EL (cell line): ENCODE measurements around the gene TMEM232.
"Not testable (repeated sequence)": the region's sequence is repeated elsewhere in the genome, so short reads cannot be mapped to it uniquely, and the experiment has no call there.

ENCODE experiments used
- DNase-seq: peaks from one replicate; pipeline ENCODE4 v3.0.0-alpha.2; 2016

TMEM232 gene

GRCh38 chr5:110618941-110619340 is 107.5 kb downstream of the TMEM232 start:
- no peak for DNase-seq

- DNase-seq, result no peak
Measured at GRCh38 chr5:110616009-110616408, 110.5 kb downstream of the TMEM232 start.

GRCh38 chr5:110612794-110613247 is 113.7 kb downstream of the TMEM232 start:
- no peak for DNase-seq

GRCh38 chr5:110611817-110612216 is 114.7 kb downstream of the TMEM232 start:
- DNase-seq, result no peak

- DNase-seq, result no peak
Measured at GRCh38 chr5:110594866-110595265, 131.6 kb downstream of the TMEM232 start.

GRCh38 chr5:110590187-110590586 is 136.3 kb downstream of the TMEM232 start:
- DNase-seq, result peak; percentile 7

GRCh38 chr5:110588286-110588980 is 138.0 kb downstream of the TMEM232 start:
- DNase-seq, result no peak

GRCh38 chr5:110580625-110581024 is 145.8 kb downstream of the TMEM232 start:
- DNase-seq, result no peak

GRCh38 chr5:110572729-110573128 is 153.7 kb downstream of the TMEM232 start:
- no peak for DNase-seq

GRCh38 chr5:110562191-110562590 is 164.3 kb downstream of the TMEM232 start:
- DNase-seq, result no peak

GRCh38 chr5:110561510-110561909 is 165.0 kb downstream of the TMEM232 start:
- DNase-seq, result no peak

GRCh38 chr5:110549301-110549700 is 177.2 kb downstream of the TMEM232 start:
- peak; percentile 6 for DNase-seq

GRCh38 chr5:110548171-110548570 is 178.3 kb downstream of the TMEM232 start:
- no peak for DNase-seq

GRCh38 chr5:110547495-110547894 is 179.0 kb downstream of the TMEM232 start:
- DNase-seq, result no peak

GRCh38 chr5:110545716-110546115 is 180.8 kb downstream of the TMEM232 start:
- no peak for DNase-seq

GRCh38 chr5:110544603-110545002 is 181.9 kb downstream of the TMEM232 start:
- DNase-seq, result no peak

GRCh38 chr5:110542949-110543348 is 183.5 kb downstream of the TMEM232 start:
- DNase-seq, result no peak

GRCh38 chr5:110536120-110537115 is 190.1 kb downstream of the TMEM232 start:
- DNase-seq, result no peak

- not testable (repeated sequence) for DNase-seq
Measured at GRCh38 chr5:110535146-110535545, 191.3 kb downstream of the TMEM232 start.

- no peak for DNase-seq
Measured at GRCh38 chr5:110525762-110526161, 200.7 kb downstream of the TMEM232 start.

- no peak for DNase-seq
Measured at GRCh38 chr5:110517396-110517795, 209.1 kb downstream of the TMEM232 start.

- DNase-seq, result no peak
Measured at GRCh38 chr5:110514030-110514429, 212.4 kb downstream of the TMEM232 start.

GRCh38 chr5:110512266-110512665 is 214.2 kb downstream of the TMEM232 start:
- no peak for DNase-seq

GRCh38 chr5:110510146-110510545 is 216.3 kb downstream of the TMEM232 start:
- no peak for DNase-seq
